NCI-H526 (cell line): ENCODE results near the gene TPM2.

Experiments
- DNase-seq, 2 experiments: peaks; one replicate each; lab custom pipeline; 2025; lab: John Stamatoyannopoulos, UW

TPM2 gene

DNA sequence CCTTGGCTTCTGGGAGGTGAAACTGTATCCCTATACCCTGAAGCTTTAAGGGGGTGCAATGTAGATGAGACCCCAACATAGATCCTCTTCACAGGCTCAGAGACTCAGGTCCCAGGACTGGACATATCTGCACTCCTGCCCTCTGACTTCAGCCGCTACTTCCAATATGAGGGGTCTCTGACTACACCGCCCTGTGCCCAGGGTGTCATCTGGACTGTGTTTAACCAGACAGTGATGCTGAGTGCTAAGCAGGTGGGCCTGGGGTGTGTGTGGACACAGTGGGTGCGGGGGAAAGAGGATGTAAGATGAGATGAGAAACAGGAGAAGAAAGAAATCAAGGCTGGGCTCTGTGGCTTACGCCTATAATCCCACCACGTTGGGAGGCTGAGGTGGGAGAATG, 10.6 kb downstream of the TPM2 start:
- DNase-seq = no peak

- DNase-seq = no peak
Observed at GRCh38 chr9:35675732-35676392, 13.9 kb downstream of the TPM2 start.

- DNase-seq = no peak
Observed at GRCh38 chr9:35675204-35675603, 14.5 kb downstream of the TPM2 start.

DNA sequence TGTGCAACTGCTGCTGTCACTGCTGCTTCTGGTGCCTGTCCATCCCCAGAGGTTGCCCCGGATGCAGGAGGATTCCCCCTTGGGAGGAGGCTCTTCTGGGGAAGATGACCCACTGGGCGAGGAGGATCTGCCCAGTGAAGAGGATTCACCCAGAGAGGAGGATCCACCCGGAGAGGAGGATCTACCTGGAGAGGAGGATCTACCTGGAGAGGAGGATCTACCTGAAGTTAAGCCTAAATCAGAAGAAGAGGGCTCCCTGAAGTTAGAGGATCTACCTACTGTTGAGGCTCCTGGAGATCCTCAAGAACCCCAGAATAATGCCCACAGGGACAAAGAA, 15.7 kb downstream of the TPM2 start:
- DNase-seq = no peak

DNA sequence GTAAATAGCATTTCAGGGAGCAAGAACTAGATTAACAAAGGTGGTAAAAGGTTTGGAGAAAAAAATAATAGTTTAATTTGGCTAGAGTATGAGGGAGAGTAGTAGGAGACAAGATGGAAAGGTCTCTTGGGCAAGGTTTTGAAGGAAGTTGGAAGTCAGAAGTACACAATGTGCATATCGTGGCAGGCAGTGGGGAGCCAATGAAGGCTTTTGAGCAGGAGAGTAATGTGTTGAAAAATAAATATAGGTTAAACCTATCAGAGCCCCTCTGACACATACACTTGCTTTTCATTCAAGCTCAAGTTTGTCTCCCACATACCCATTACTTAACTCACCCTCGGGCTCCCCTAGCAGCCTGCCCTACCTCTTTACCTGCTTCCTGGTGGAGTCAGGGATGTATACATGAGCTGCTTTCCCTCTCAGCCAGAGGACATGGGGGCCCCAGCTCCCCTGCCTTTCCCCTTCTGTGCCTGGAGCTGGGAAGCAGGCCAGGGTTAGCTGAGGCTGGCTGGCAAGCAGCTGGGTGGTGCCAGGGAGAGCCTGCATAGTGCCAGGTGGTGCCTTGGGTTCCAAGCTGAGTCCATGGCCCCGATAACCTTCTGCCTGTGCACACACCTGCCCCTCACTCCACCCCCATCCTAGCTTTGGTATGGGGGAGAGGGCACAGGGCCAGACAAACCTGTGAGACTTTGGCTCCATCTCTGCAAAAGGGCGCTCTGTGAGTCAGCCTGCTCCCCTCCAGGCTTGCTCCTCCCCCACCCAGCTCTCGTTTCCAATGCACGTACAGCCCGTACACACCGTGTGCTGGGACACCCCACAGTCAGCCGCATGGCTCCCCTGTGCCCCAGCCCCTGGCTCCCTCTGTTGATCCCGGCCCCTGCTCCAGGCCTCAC, 16.3 kb downstream of the TPM2 start, which contains the start of gene CA9:
CA9 (plus strand) TSS at position 797 of the 893 bp plus-strand sequence; CDS start at position 829, 32 bp downstream.
- DNase-seq = no peak

DNA sequence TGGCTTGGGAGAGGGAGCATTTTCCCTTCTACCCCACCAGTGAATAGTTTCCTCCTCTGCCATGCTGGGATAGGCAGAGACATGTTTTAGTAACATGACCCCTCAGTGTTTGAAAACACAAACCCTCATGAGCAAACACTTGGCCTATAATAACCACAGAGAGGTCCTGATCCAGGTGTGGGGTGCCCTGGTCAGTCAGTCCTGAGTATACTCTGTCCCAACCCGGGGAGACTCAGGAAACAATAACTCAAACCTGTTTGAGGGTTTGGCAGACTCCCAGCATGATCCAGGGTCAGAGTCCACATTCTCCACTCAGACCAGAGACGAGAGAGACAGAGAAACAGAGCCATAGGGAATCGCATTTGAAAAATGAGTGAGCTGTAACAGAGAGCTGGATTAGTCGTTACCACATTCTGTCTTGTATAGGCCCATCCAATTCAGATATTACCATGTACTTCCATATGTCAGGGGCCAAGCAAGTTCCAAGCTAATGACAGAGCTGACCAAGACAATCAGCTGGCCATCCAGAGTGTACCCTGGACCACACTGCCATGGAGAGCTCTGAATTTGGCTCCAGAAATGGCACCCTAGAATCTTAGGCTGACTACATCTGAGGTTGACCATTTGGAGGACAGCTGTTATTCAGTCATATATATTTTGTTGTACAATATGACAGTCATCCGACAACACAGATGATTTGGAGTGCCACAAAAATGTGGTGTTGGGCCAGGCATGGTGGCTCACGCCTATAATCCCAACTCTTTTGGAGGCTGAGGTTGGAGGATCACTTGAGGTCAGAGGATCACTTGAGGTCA, 20.2 kb downstream of the TPM2 start:
- peak; percentile 8 to 23 for DNase-seq

- DNase-seq = no peak
Observed at GRCh38 chr9:35667939-35668338, 21.8 kb downstream of the TPM2 start.

DNA sequence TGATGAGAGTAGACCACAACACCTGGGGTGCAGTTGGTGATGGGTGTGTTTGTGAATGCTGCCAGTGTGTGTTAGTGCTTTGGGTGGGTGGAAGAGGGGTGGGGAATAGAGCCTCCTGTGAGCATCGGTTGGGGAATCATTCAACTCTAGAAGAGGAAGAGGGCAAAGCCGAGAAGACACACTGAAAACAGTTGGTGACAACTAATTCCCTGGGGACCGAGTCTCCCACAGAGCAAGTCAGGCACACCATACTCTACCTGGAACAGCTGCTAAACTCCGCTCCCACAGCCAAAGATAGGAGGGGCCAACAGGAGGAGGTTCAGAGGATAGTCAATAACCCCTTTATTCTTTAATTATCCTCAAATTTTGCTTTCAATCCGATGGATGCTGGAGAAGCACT, 23.2 kb downstream of the TPM2 start:
- DNase-seq = no peak

DNA sequence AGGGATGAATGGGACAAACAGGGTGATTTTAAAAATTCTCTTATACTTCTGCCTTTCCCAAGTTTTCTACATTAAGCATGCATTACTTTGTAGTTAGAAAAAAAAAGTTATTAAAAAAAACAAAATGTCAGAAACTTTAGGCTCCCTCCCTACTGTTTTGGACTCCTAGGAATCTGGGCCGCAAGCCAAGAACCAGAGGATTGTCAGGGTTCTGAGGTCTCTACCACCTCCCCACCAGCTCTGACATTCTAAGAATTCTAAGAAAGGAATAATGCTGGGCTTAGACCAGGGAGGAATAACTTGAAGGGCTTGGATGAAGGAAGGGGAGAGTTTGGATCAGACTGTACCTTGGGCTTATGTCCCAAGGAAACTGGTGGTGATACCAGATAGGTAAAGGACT, 23.7 kb downstream of the TPM2 start:
- DNase-seq = no peak

- DNase-seq = no peak
Observed at GRCh38 chr9:35665471-35665818, 24.3 kb downstream of the TPM2 start.

- peak; percentile 68 to 92 for DNase-seq
Observed at GRCh38 chr9:35664531-35665470, 24.9 kb downstream of the TPM2 start, which contains the start of gene ARHGEF39. Gene ARHGEF39 (minus strand): TSS chr9:35665195. CDS start chr9:35665169, 26 bp downstream.

- no peak for DNase-seq
Observed at GRCh38 chr9:35662437-35662836, 27.3 kb downstream of the TPM2 start.

GRCh38 chr9:35661756-35662350, 27.9 kb downstream of the TPM2 start:
- DNase-seq = no peak

DNA sequence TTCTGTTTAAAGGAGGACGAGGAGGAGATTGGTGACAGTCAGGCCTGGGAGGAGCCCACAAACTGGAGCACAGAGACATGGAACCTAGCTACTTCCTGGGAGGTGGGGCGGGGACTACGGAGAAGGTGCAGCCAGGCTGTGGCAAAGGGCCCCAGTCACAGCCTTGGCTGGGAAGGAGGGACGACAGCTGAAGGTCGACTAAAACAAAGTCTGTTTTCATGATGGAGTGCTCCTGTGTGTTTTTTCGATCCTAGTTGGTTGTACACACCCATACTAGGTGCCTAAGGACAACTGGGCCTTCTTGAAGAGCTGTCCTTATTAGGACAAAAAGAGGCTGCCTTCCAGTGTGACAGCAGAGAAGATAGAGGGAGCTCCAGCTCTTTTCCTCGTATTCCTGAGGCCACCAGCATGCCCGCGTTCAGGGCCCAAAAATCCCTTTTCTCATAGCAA, 28.7 kb downstream of the TPM2 start:
- DNase-seq = peak in 1 of 2 experiments; percentile 46

- DNase-seq = no peak
Observed at GRCh38 chr9:35659340-35659739, 30.4 kb downstream of the TPM2 start.

- peak; percentile 26 to 50 for DNase-seq
Observed at GRCh38 chr9:35658968-35659220, 30.8 kb downstream of the TPM2 start.

DNA sequence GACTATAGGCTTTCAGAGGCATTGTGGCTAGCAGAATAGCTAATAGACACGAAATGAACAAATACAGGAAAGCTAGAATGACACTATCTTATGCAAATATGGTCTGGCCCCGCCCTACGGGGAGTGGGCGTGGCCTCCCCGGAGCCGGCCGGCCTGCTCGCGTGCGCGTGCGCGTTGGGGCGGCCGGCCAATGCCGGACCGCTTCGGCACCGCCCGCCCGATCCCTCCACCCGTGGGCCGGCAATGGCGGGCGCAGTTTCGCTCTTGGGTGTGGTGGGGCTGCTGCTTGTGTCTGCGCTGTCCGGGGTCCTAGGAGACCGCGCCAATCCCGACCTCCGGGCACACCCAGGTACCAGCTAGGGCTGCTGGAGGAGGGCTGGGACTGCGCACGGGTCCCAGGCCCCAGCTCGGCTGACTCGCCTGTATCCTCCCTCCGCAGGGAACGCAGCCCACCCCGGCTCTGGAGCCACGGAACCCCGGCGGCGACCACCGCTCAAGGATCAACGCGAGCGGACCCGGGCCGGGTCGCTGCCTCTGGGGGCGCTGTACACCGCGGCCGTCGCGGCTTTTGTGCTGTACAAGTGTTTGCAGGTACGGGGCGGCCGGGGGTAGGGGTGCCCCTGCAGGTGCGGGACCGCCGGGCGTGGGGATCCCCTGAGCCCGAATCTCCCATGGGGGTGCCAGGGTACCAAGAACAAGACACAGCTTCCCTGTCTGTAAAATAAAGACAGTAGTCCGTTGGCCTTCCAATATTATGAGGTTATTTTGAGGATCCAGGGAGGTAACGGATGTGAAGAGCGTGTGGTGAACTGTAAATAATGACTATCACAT, 31.4 kb downstream of the TPM2 start, which contains the start of gene CCDC107:
CCDC107 (plus strand) TSS at position 156 of the 831 bp plus-strand sequence; CDS start at position 244, 88 bp downstream.
- DNase-seq = peak; percentile 46 to 88

DNA sequence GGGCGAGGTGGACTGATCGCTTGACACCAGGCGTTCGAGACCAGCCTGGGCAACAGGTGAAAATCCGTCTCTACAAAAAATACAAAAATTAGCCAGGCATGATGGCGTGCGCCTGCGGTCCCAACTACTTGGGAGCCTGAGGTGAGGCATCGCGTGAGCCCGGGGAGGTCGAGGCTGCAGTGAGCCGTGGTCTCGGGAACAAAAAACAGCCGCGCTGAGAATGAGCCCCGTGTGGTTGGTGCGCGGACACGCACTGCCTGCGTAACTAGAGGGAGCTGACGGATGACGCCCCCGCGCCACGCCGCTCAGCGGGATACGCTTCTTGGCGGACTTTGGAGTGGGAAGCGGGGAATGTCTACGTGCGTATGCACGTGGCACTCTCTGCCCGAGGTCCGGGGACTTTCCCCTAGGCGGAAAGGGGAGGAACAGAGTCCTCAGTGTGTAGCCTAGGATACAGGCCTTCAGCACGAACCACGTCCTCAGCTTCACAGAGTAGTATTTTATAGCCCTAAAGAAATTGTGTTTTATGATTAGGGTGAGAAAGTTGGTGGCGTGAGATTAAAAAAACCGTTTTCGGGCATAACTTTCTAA, 32.1 kb downstream of the TPM2 start, which contains the start of gene RMRP:
RMRP (minus strand) TSS at position 474 of the 591 bp plus-strand sequence.
- DNase-seq = peak; percentile 98

DNA sequence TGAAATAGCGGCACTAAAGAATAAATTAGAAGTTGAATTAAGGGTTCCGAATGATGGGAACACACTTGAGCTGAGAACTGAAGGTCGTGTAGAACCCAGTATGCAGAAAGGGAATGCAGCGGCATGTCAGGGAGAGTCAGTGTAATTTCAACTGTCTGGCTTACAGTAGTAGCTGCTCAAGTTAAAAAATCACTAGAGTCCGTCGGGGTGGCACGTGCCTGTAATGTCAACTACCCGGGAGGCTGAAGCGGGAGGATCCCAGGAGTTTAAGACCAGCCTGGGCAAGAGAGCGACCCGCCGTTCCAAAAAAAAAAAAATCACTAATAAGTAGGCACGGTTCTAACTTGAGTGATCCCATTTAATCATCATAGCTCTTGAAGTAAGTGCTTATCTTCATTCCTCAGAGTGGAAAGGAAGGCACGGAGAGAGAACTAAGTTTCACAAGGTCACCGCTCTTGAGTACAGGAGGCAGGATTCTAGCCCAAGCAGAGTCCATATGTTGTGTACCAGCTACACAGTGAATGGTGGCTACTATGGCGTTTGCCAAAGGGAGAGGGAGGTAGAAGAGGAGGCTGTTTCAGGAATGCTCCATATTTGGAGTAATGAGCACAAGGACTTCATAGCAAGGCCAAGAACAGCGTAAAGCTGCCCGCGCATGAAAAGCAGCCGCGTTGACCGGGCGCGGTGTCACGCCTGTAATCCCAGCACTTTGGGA, 32.7 kb downstream of the TPM2 start:
- DNase-seq = no peak
